NB4 (cell line): ENCODE measurements around the gene TMEM39A.

Source experiments
- DNase-seq: peaks from one replicate; pipeline ENCODE4 v3.0.0; 2010; ENCODE audit warnings: low read depth
- H3K4me3 ChIP-seq: one replicate; pipeline ENCODE4 v1.5.1; 2011; ENCODE audit warnings: mild to moderate bottlenecking, low read depth, low read length, moderate library complexity
- MAX ChIP-seq: IDR thresholded peaks from 2 replicates; pipeline ENCODE4 v1.6.1; 2011; ENCODE audit warnings: low read depth, low read length
- MYC ChIP-seq: IDR thresholded peaks from 2 replicates; pipeline ENCODE4 v1.6.1; 2011; ENCODE audit warnings: low read depth, low read length
- POLR2A ChIP-seq: IDR thresholded peaks from 2 replicates; pipeline ENCODE4 v1.6.1; 2011; ENCODE audit warnings: mild to moderate bottlenecking; ENCODE audit not compliant: insufficient read length; ENCODE audit errors: extremely low read depth
- TF ChIP-seq, protein P1 (sequence below): IDR thresholded peaks from one replicate; pipeline ENCODE4 v1.5.1; 2012; ENCODE audit warnings: low read depth, low read length

The TMEM39A gene

GRCh38 chr3:119492810-119493209 lies 29.4 kb upstream of the TMEM39A start:
- DNase-seq, result no peak
- no peak overlapping the region for H3K4me3 ChIP-seq
- TF ChIP-seq, protein P1, sequence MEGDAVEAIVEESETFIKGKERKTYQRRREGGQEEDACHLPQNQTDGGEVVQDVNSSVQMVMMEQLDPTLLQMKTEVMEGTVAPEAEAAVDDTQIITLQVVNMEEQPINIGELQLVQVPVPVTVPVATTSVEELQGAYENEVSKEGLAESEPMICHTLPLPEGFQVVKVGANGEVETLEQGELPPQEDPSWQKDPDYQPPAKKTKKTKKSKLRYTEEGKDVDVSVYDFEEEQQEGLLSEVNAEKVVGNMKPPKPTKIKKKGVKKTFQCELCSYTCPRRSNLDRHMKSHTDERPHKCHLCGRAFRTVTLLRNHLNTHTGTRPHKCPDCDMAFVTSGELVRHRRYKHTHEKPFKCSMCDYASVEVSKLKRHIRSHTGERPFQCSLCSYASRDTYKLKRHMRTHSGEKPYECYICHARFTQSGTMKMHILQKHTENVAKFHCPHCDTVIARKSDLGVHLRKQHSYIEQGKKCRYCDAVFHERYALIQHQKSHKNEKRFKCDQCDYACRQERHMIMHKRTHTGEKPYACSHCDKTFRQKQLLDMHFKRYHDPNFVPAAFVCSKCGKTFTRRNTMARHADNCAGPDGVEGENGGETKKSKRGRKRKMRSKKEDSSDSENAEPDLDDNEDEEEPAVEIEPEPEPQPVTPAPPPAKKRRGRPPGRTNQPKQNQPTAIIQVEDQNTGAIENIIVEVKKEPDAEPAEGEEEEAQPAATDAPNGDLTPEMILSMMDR, result no peak
- TF ChIP-seq POLR2A (no peak), MAX (no peak), MYC (no peak)

DNA sequence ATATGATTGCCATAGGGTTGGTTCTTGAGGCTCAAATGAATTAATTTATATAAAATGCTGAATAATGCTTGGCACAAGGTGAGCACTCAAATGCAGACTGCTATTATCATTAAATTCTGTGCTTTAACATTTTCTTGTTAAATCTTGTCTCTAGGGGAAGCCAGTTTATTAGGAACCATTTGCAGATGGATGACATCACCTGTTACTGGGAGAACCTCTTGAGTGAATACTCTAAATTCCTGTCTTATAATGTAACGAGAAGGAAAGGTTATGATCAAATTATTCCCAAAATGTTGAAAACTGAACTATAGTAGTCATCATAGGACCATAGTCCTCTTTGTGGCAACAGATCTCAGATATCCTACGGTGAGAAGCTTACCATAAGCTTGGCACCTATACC lies 28.7 kb upstream of the TMEM39A start:
- TF ChIP-seq, protein P1, result no peak
- TF ChIP-seq MYC (no peak), MAX (no peak), POLR2A (no peak)
- no peak for DNase-seq
- no peak overlapping the region for H3K4me3 ChIP-seq

- H3K4me3 ChIP-seq, result no peak overlapping the region
- no peak for DNase-seq
- TF ChIP-seq POLR2A (no peak), MYC (no peak), MAX (no peak)
- TF ChIP-seq, protein P1, result no peak
Measured at GRCh38 chr3:119490153-119490552, 26.7 kb upstream of the TMEM39A start.

GRCh38 chr3:119485563-119485962 lies 22.1 kb upstream of the TMEM39A start:
- DNase-seq, result no peak
- no peak for TF ChIP-seq MAX
- no peak for TF ChIP-seq POLR2A
- no peak for TF ChIP-seq MYC
- TF ChIP-seq, protein P1, result no peak
- H3K4me3 ChIP-seq, result no peak overlapping the region

- DNase-seq, result no peak
- H3K4me3 ChIP-seq, result no peak overlapping the region
- TF ChIP-seq MAX, result no peak
- no peak for TF ChIP-seq POLR2A
- TF ChIP-seq, protein P1, result no peak
- no peak for TF ChIP-seq MYC
Measured at GRCh38 chr3:119483101-119483500, 19.7 kb upstream of the TMEM39A start.

DNA sequence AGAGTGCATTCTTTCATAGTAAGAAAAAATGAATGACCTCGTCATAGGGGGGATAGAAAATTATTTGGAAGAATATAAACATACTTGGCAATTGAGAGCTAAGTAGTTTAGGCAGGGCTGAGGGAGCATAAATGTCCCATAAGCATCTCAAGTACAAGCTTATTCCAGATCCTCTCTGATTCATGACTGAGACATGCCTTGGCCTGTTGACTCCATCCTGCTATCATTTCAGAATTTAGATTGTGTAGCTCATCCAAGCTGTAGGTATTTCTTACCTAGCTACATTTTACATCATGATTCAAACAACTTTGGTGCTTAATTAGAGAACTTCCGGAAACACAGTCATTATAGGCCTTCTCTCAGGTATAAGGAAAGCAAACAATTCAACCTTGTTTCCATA lies 17.7 kb upstream of the TMEM39A start:
- TF ChIP-seq MAX, result no peak
- no peak for TF ChIP-seq MYC
- TF ChIP-seq, protein P1, result no peak
- no peak for TF ChIP-seq POLR2A
- no peak overlapping the region for H3K4me3 ChIP-seq
- DNase-seq, result no peak
